Activated CD8-positive, alpha-beta T cell treated with anti-CD3 and anti-CD28 coated beads for 36 hours (primary cell): ENCODE data around the gene ID1. TPM values are rescaled to one million over a fixed set of nuclear protein-coding genes. Genes with fewer than 3 reads are reported as not detected.

Source experiments
- ATAC-seq: fragments of 200-7000 bp; cut with Tn5 transposase; one replicate; pipeline ENCODE4 v1.10.0; 2021; ENCODE audit warnings: mild to moderate bottlenecking, moderate library complexity
- CTCF ChIA-PET: fragments of 350-600 bp; sonication (Branson Sonifier 250); formaldehyde crosslinking; loops from one replicate; lab custom pipeline; 2021; ENCODE audit warnings: antibody characterized with exemption; lab: Charles Lee
- POLR2A ChIA-PET: fragments of 350-600 bp; sonication (Branson Sonifier 250); formaldehyde crosslinking; loops from one replicate; lab custom pipeline; 2021; ENCODE audit warnings: antibody characterized with exemption; lab: Charles Lee
- DNase-seq: peaks from one replicate; pipeline ENCODE4 v3.0.0-alpha.2; 2020
- H3K27ac Mint-ChIP-seq: one replicate; pipeline ENCODE4 v1.8.0; 2021; ENCODE audit warnings: mild to moderate bottlenecking, mixed read lengths
- H3K27me3 Mint-ChIP-seq: one replicate; pipeline ENCODE4 v1.8.0; 2021; ENCODE audit warnings: mixed read lengths
- H3K36me3 Mint-ChIP-seq: one replicate; pipeline ENCODE4 v1.8.0; 2021; ENCODE audit warnings: low read depth, mixed read lengths
- H3K4me1 Mint-ChIP-seq: one replicate; pipeline ENCODE4 v1.8.0; 2021; ENCODE audit warnings: low read depth, mixed read lengths
- H3K4me3 Mint-ChIP-seq: one replicate; pipeline ENCODE4 v1.8.0; 2021; ENCODE audit warnings: mild to moderate bottlenecking, moderate library complexity, mixed read lengths
- H3K9me3 Mint-ChIP-seq: one replicate; pipeline ENCODE4 v1.8.0; 2021; ENCODE audit warnings: mixed read lengths
- CTCF ChIP-seq: fragments of 200-600 bp; IDR thresholded peaks from one replicate; pipeline ENCODE4 v1.8.0; 2022; ENCODE audit warnings: antibody characterized with exemption, mild to moderate bottlenecking
- intact Hi-C: fragments of 100-400 bp; cut with micrococcal nuclease; formaldehyde crosslinking; loops from one replicate; pipeline ENCODE4 v1.10.0; 2022
- total RNA-seq, 2 experiments: library from RNA; stranded (reverse); gene quantifications; one replicate each; pipeline ENCODE4 v1.2.3, GENCODE V29; 2021

Gene ID1
- under 1 TPM; 0.41 to 0.54 TPM for total RNA-seq

GRCh38 chr20:31605031-31605901, at the start of gene ID1:
ID1 (plus strand) TSS chr20:31605289; CDS start chr20:31605388, 99 bp downstream.
- peaks cover 49% of the 10 kb centered on the region for H3K27me3 Mint-ChIP-seq
- no peak for TF ChIP-seq CTCF
- POLR2A ChIA-PET: interaction anchor here (0.6 to 6.1 kb wide), 7 partner anchors 8 to 140 kb away, joined by 3 to 38 read pairs (median 3); no protein-coding TSS in a partner anchor

GRCh38 chr20:31559704-31560093, 45.4 kb upstream of the ID1 start:
- H3K9me3 Mint-ChIP-seq: no peaks in the 10 kb centered on the region
- DNase-seq: no peak
- TF ChIP-seq CTCF: no peak
- ATAC-seq: no peak
- no peak overlapping the region for H3K4me3 Mint-ChIP-seq
- H3K4me1 Mint-ChIP-seq: peaks cover 22% of the 10 kb centered on the region
- CTCF ChIA-PET: interaction anchor here (0.8 to 30.6 kb wide), 18 partner anchors 8 to 154 kb away, joined by 3 to 1008 read pairs (median 6); partner anchors contain the start of gene ID1
- H3K36me3 Mint-ChIP-seq: peaks cover 48% of the 10 kb centered on the region
- H3K27me3 Mint-ChIP-seq: no peaks in the 10 kb centered on the region
- POLR2A ChIA-PET: interaction anchor here (1.0 to 1.9 kb wide), 5 partner anchors 9 to 53 kb away, joined by 3 to 9 read pairs (median 3); no protein-coding TSS in a partner anchor
- intact Hi-C loops: no loop called here
- H3K27ac Mint-ChIP-seq: peak overlapping the region; percentile 76

More at GRCh38 chr20:31605031-31605901, at the start of gene ID1:
- Mint-ChIP-seq H3K4me1 (peaks cover 22% of the 10 kb centered on the region), H3K36me3 (no peaks in the 10 kb centered on the region), H3K9me3 (no peaks in the 10 kb centered on the region), H3K27ac (no peak within 1 kb of the TSS), H3K4me3 (peak within 1 kb of the TSS; percentile 78)
- DNase-seq (peak; percentile 93), ATAC-seq (peak; percentile 86)
- CTCF ChIA-PET: interaction anchor here (0.8 to 19.7 kb wide), 4 partner anchors 7 to 133 kb away, joined by 3 to 1008 read pairs (median 43); partner anchors contain the start of gene TPX2
- intact Hi-C loops: no loop called here

GRCh38 chr20:31560094-31560745, 44.9 kb upstream of the ID1 start:
- peak overlapping the region; percentile 76 for H3K27ac Mint-ChIP-seq
- CTCF ChIA-PET: interaction anchor here (0.8 to 30.6 kb wide), 21 partner anchors 9 to 163 kb away, joined by 3 to 1008 read pairs (median 6); partner anchors contain the start of gene ID1
- peak; percentile 80 for ATAC-seq
- peaks cover 22% of the 10 kb centered on the region for H3K4me1 Mint-ChIP-seq
- no peaks in the 10 kb centered on the region for H3K9me3 Mint-ChIP-seq
- peak; percentile 88 for DNase-seq
- TF ChIP-seq CTCF: peak; percentile 95
- H3K36me3 Mint-ChIP-seq: peaks cover 45% of the 10 kb centered on the region
- no peaks in the 10 kb centered on the region for H3K27me3 Mint-ChIP-seq
- no peak overlapping the region for H3K4me3 Mint-ChIP-seq
- POLR2A ChIA-PET: interaction anchor here (0.6 to 1.9 kb wide), 6 partner anchors 9 to 104 kb away, joined by 3 to 9 read pairs (median 4); no protein-coding TSS in a partner anchor
- intact Hi-C loops: no loop called here

- intact Hi-C loops: no loop called here
- peak overlapping the region; percentile 4 for H3K27ac Mint-ChIP-seq
- no peak for ATAC-seq
- CTCF ChIA-PET: interaction anchor here (0.8 to 30.6 kb wide), 22 partner anchors 8 to 163 kb away, joined by 3 to 1008 read pairs (median 6); partner anchors contain the start of genes HM13 and ID1
- DNase-seq: no peak
- no peaks in the 10 kb centered on the region for H3K27me3 Mint-ChIP-seq
- no peak for TF ChIP-seq CTCF
- peaks cover 29% of the 10 kb centered on the region for H3K4me1 Mint-ChIP-seq
- H3K4me3 Mint-ChIP-seq: no peak overlapping the region
- POLR2A ChIA-PET: interaction anchor here (0.6 to 1.9 kb wide), 6 partner anchors 9 to 105 kb away, joined by 3 to 9 read pairs (median 4); no protein-coding TSS in a partner anchor
- peaks cover 45% of the 10 kb centered on the region for H3K36me3 Mint-ChIP-seq
- H3K9me3 Mint-ChIP-seq: no peaks in the 10 kb centered on the region
Observed at GRCh38 chr20:31560746-31561598, 44.1 kb upstream of the ID1 start.
